SK-N-SH (cell line): ENCODE data around the gene ATF6. TPM values are rescaled to one million over a fixed set of nuclear protein-coding genes. Genes with fewer than 3 reads are reported as not detected.

Experiments
- CTCF ChIA-PET: fragments of 300-600, 350-600 bp; formaldehyde crosslinking; extraction: SDS; loops from one replicate; lab custom pipeline; 2021; lab: Yijun Ruan, JAX
- POLR2A ChIA-PET: fragments of 350-600 bp; sonication (Branson Sonifier 250); formaldehyde crosslinking; extraction: SDS; loops from one replicate; lab custom pipeline; 2020; ENCODE audit warnings: antibody characterized with exemption, inconsistent platforms; lab: Yijun Ruan, JAX
- DNase-seq: peaks from one replicate; pipeline ENCODE4 v3.0.0; 2012
- H2AFZ ChIP-seq: fragments of 200-600 bp; sonication (generic); 2 replicates; pipeline ENCODE4 v1.8.1; 2016; ENCODE audit warnings: antibody characterized with exemption, mild to moderate bottlenecking, low read depth
- H3F3A ChIP-seq: fragments of 200-600 bp; sonication (generic); replicated peaks from 2 replicates; pipeline ENCODE3; 2016; ENCODE audit warnings: antibody characterized with exemption, mild to moderate bottlenecking; ENCODE audit not compliant: insufficient read depth
- H3K27ac ChIP-seq, 2 experiments: fragments of 200-500 bp in 1 of 2; fragments of 200-600 bp in 1 of 2; sonication (Bioruptor generic) in 1 of 2; sonication (generic), shearing (Covaris generic) in 1 of 2; 2 replicates each; pipeline versions ENCODE4 v1.5.1 to v1.6.1; 2014 to 2016; ENCODE audit warnings: low read depth in 2 of 2, inconsistent platforms in 1 of 2, low read length in 1 of 2, mild to moderate bottlenecking in 1 of 2, mixed read lengths in 1 of 2
- H3K27me3 ChIP-seq: fragments of 200-600 bp; sonication (generic), shearing (Covaris generic); 2 replicates; pipeline ENCODE4 v1.6.1; 2016; ENCODE audit warnings: mixed run types; ENCODE audit not compliant: insufficient read depth
- H3K36me3 ChIP-seq, 2 experiments: fragments of 200-500 bp in 1 of 2; fragments of 200-600 bp in 1 of 2; sonication (Bioruptor generic) in 1 of 2; sonication (generic) in 1 of 2; replicated peaks in 1 of 2; 2 replicates each; pipeline versions ENCODE3 to v1.5.1; 2014 to 2016; ENCODE audit warnings: low read length in 1 of 2, mild to moderate bottlenecking in 1 of 2; ENCODE audit not compliant: insufficient read depth in 2 of 2, control insufficient read depth in 1 of 2
- H3K4me1 ChIP-seq, 2 experiments: fragments of 200-500 bp in 1 of 2; fragments of 200-600 bp in 1 of 2; sonication (Bioruptor generic) in 1 of 2; sonication (generic), shearing (Covaris generic) in 1 of 2; 2 replicates each; pipeline versions ENCODE4 v1.5.1 to v1.6.1; 2014 to 2016; ENCODE audit warnings: low read depth in 1 of 2, low read length in 1 of 2, mixed run types in 1 of 2; ENCODE audit not compliant: insufficient read depth in 2 of 2, control insufficient read depth in 1 of 2
- H3K4me2 ChIP-seq: fragments of 200-600 bp; sonication (generic), shearing (Covaris generic); 2 replicates; pipeline ENCODE4 v1.6.1; 2017; ENCODE audit warnings: mixed run types
- H3K4me3 ChIP-seq, 2 experiments: fragments of 200-500 bp in 1 of 2; fragments of 200-600 bp in 1 of 2; sonication (Bioruptor generic) in 1 of 2; sonication (generic), shearing (Covaris generic) in 1 of 2; 2 replicates each; pipeline versions ENCODE4 v1.5.1 to v1.8.1; 2014 to 2016; ENCODE audit warnings: low read depth in 2 of 2, inconsistent platforms in 1 of 2, low read length in 1 of 2, mild to moderate bottlenecking in 1 of 2, mixed read lengths in 1 of 2, moderate library complexity in 1 of 2
- H3K79me2 ChIP-seq: fragments of 200-600 bp; sonication (generic); 2 replicates; pipeline ENCODE4 v1.8.1; 2017; ENCODE audit warnings: mild to moderate bottlenecking; ENCODE audit not compliant: insufficient read depth
- H3K9ac ChIP-seq: fragments of 200-600 bp; sonication (generic); 2 replicates; pipeline ENCODE4 v1.6.1; 2017; ENCODE audit warnings: mixed run types
- H3K9me2 ChIP-seq: fragments of 200-600 bp; sonication (generic); 2 replicates; pipeline ENCODE4 v1.6.1; 2017; ENCODE audit warnings: mixed run types
- H3K9me3 ChIP-seq: fragments of 200-600 bp; sonication (generic); 2 replicates; pipeline ENCODE4 v1.6.1; 2017; ENCODE audit warnings: mixed run types, mild to moderate bottlenecking, moderate library complexity
- H4K20me1 ChIP-seq: fragments of 200-600 bp; sonication (generic); 2 replicates; pipeline ENCODE4 v1.6.1; 2017; ENCODE audit warnings: mild to moderate bottlenecking, mixed run types; ENCODE audit not compliant: insufficient read depth
- CHD2 ChIP-seq: fragments of 150-350 bp; IDR thresholded peaks from 2 replicates; pipeline ENCODE4 v1.6.1; 2018; ENCODE audit warnings: low read length; ENCODE audit not compliant: partially characterized antibody
- ELF1 ChIP-seq: IDR thresholded peaks from 2 replicates; pipeline ENCODE4 v1.4.0; 2012
- FOSL2 ChIP-seq: IDR thresholded peaks from 2 replicates; pipeline ENCODE4 v1.4.0; 2012; ENCODE audit warnings: low read depth, mild to moderate bottlenecking, moderate library complexity, borderline replicate concordance
- FOXM1 ChIP-seq: IDR thresholded peaks from 2 replicates; pipeline ENCODE4 v1.4.0; 2012; ENCODE audit warnings: low read depth, mild to moderate bottlenecking
- GABPA ChIP-seq: IDR thresholded peaks from 2 replicates; pipeline ENCODE4 v1.4.0; 2012; ENCODE audit warnings: low read depth, mild to moderate bottlenecking
- GATA2 ChIP-seq: sonication (generic); formaldehyde crosslinking; IDR thresholded peaks from 2 replicates; pipeline ENCODE4 v1.5.0; 2020; ENCODE audit warnings: mild to moderate bottlenecking, missing genetic modification reagents
- JUND ChIP-seq: IDR thresholded peaks from 2 replicates; pipeline ENCODE4 v1.4.0; 2012
- MEF2A ChIP-seq: IDR thresholded peaks from 2 replicates; pipeline ENCODE4 v1.4.0; 2012; ENCODE audit warnings: low read depth, borderline replicate concordance
- MXI1 ChIP-seq: IDR thresholded peaks from 2 replicates; pipeline ENCODE4 v1.6.1; 2012; ENCODE audit warnings: mild to moderate bottlenecking, low read depth, low read length, improper control_type of control experiment
- POLR2AphosphoS5 ChIP-seq: IDR thresholded peaks from 2 replicates; pipeline ENCODE4 v1.6.1; 2012; ENCODE audit warnings: low read depth, low read length
- RAD21 ChIP-seq: IDR thresholded peaks from 2 replicates; pipeline ENCODE4 v1.6.1; 2012; ENCODE audit warnings: mild to moderate bottlenecking, low read length
- REST ChIP-seq: IDR thresholded peaks from 2 replicates; pipeline ENCODE4 v1.6.1; 2012; ENCODE audit warnings: mild to moderate bottlenecking, low read depth, low read length, moderate library complexity
- RXRA ChIP-seq: IDR thresholded peaks from 2 replicates; pipeline ENCODE4 v1.4.0; 2012; ENCODE audit warnings: low read depth, mild to moderate bottlenecking, borderline replicate concordance
- SIN3A ChIP-seq: IDR thresholded peaks from 2 replicates; pipeline ENCODE4 v1.6.1; 2012; ENCODE audit warnings: low read depth, mild to moderate bottlenecking, low read length, moderate library complexity, borderline replicate concordance
- SMC3 ChIP-seq: IDR thresholded peaks from 2 replicates; pipeline ENCODE4 v1.6.1; 2012; ENCODE audit warnings: low read depth, low read length, improper control_type of control experiment
- WGBS: methylation state at CpG from one replicate; pipeline ENCODE4 v1.1.6; 2017; ENCODE audit warnings: low lambda C conversion rate; 5-methylcytosine and 5-hydroxymethylcytosine counted together
- polyA plus RNA-seq, 3 experiments: library from polyadenylated mRNA; depleted of rRNA; stranded (reverse); fragments of >200 nt; gene quantifications; 2 replicates each; pipeline ENCODE4 v1.2.3, GENCODE V29; 2012
- TF ChIP-seq, protein P1 (sequence below): IDR thresholded peaks from 2 replicates; pipeline ENCODE4 v1.4.0; 2012; ENCODE audit warnings: low read depth, borderline replicate concordance
- TF ChIP-seq, protein P2 (sequence below): fragments of 150-350 bp; IDR thresholded peaks from 2 replicates; pipeline ENCODE4 v1.6.1; 2016; ENCODE audit warnings: mild to moderate bottlenecking, low read depth, low read length

The ATF6 gene
- polyA plus RNA-seq, 1 of the 3 experiments (the other 2 are of a cell fraction), result 8.8 TPM

DNA sequence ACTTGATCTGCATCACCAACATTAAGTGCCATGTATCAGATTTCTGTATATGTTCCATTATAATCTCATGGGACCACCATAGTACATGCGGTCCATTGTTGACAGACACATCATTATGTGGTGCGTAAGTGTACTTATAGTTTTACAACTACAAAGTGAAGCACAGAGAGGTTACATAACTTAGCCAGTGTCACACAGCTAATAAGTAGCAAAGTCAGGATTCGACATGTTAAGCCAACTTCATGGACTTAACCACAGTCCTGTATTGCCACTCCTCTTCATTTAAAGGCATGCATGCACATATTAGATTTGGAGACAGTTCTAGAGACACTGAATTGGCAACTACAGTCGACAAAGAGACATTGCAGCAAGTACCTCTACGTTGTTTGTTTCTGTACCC, 120.5 kb downstream of the ATF6 start:
- H3K4me3 ChIP-seq, result no peak overlapping the region
- no peak overlapping the region for H3K4me2 ChIP-seq
- 99% methylated on average over 5 of the region's 5 CpGs for WGBS
- TF ChIP-seq FOXM1, result no peak
- TF ChIP-seq GATA2 (CRISPR knock-in tag), result no peak
- TF ChIP-seq, protein P1, sequence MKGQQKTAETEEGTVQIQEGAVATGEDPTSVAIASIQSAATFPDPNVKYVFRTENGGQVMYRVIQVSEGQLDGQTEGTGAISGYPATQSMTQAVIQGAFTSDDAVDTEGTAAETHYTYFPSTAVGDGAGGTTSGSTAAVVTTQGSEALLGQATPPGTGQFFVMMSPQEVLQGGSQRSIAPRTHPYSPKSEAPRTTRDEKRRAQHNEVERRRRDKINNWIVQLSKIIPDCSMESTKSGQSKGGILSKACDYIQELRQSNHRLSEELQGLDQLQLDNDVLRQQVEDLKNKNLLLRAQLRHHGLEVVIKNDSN, result no peak
- TF ChIP-seq SMC3, result no peak
- TF ChIP-seq CHD2, result no peak
- no peak for TF ChIP-seq FOSL2
- no peak for TF ChIP-seq RAD21
- no peak for TF ChIP-seq GABPA
- no peak for TF ChIP-seq MEF2A
- TF ChIP-seq, protein P2, sequence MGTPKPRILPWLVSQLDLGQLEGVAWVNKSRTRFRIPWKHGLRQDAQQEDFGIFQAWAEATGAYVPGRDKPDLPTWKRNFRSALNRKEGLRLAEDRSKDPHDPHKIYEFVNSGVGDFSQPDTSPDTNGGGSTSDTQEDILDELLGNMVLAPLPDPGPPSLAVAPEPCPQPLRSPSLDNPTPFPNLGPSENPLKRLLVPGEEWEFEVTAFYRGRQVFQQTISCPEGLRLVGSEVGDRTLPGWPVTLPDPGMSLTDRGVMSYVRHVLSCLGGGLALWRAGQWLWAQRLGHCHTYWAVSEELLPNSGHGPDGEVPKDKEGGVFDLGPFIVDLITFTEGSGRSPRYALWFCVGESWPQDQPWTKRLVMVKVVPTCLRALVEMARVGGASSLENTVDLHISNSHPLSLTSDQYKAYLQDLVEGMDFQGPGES, result no peak
- no peak for DNase-seq
- H2AFZ ChIP-seq, result no peak overlapping the region
- peaks cover 10 to 20% of the 10 kb centered on the region in 2 experiments for H3K36me3 ChIP-seq
- H3K27ac ChIP-seq, result no peak overlapping the region
- H3K9me2 ChIP-seq, result no peaks in the 10 kb centered on the region
- H3K4me1 ChIP-seq, result peaks cover 3 to 39% of the 10 kb centered on the region in 2 experiments; a peak in 3 of 4 replicates
- no peaks in the 10 kb centered on the region for H4K20me1 ChIP-seq
- H3K27me3 ChIP-seq, result no peaks in the 10 kb centered on the region
- POLR2A ChIA-PET, result no interaction called here
- peaks cover 17% of the 10 kb centered on the region for H3F3A ChIP-seq
- H3K79me2 ChIP-seq, result no peaks in the 10 kb centered on the region
- no peak overlapping the region for H3K9ac ChIP-seq
- CTCF ChIA-PET, result no interaction called here
- H3K9me3 ChIP-seq, result no peaks in the 10 kb centered on the region

GRCh38 chr1:161887730-161888287, 121.7 kb downstream of the ATF6 start:
- H3F3A ChIP-seq, result peaks cover 17% of the 10 kb centered on the region
- WGBS, result 96% methylated on average over 3 of the region's 3 CpGs
- POLR2A ChIA-PET, result no interaction called here

More at GRCh38 chr1:161887730-161888287, 121.7 kb downstream of the ATF6 start:
- CTCF ChIA-PET, result no interaction called here
- H3K4me1 ChIP-seq, result peaks cover 3 to 37% of the 10 kb centered on the region in 2 experiments; a peak in 3 of 4 replicates
- no peaks in the 10 kb centered on the region for H3K79me2 ChIP-seq
- H3K4me3 ChIP-seq, result no peak overlapping the region
- peaks cover 10 to 16% of the 10 kb centered on the region in 2 experiments for H3K36me3 ChIP-seq
- H3K9ac ChIP-seq, result no peak overlapping the region
- no peak overlapping the region for H3K4me2 ChIP-seq
- TF ChIP-seq ELF1 (no peak), FOXM1 (no peak), JUND (no peak), GABPA (no peak), SIN3A (no peak), POLR2AphosphoS5 (no peak), SMC3 (no peak), RXRA (no peak), MXI1 (no peak), REST (no peak)
- TF ChIP-seq, protein P1, result no peak
- H2AFZ ChIP-seq, result no peak overlapping the region
- no peaks in the 10 kb centered on the region for H3K9me3 ChIP-seq
- no peaks in the 10 kb centered on the region for H3K9me2 ChIP-seq
- no peak for DNase-seq
- no peaks in the 10 kb centered on the region for H4K20me1 ChIP-seq
- no peak overlapping the region for H3K27ac ChIP-seq
- no peaks in the 10 kb centered on the region for H3K27me3 ChIP-seq
